Panc1 (cell line): ENCODE data around the gene TEX35. TPM values are rescaled to one million over a fixed set of nuclear protein-coding genes. Genes with fewer than 3 reads are reported as not detected.

Experiments
- ATAC-seq: fragments of 200-7000 bp; cut with Tn5 transposase; 2 replicates; pipeline ENCODE4 v1.9.1; 2020; ENCODE audit warnings: mild to moderate bottlenecking, moderate library complexity
- BruUV-seq: library from RNA; stranded (reverse); fragments of 400-500 nt; replicated peaks from 2 replicates; lab custom pipeline; 2021; lab: Mats Ljungman, UMichigan
- CTCF ChIA-PET: fragments of 300-600 bp; sonication (Branson Sonifier 250); formaldehyde crosslinking; loops from one replicate; lab custom pipeline; 2022; ENCODE audit warnings: antibody characterized with exemption; lab: Charles Lee
- POLR2A ChIA-PET: fragments of 300-600 bp; sonication (Branson Sonifier 250); formaldehyde crosslinking; loops from one replicate; lab custom pipeline; 2022; ENCODE audit warnings: antibody characterized with exemption; lab: Charles Lee
- DNase-seq: peaks from one replicate; pipeline ENCODE4 v3.0.0-alpha.2; 2010; ENCODE audit warnings: low read depth, low spot score
- H3K27ac ChIP-seq: 2 replicates; pipeline ENCODE4 v1.5.1; 2011; ENCODE audit warnings: mild to moderate bottlenecking, low read length, inconsistent platforms
- H3K27me3 ChIP-seq: fragments of 200-500 bp; sonication (Bioruptor generic); 2 replicates; pipeline ENCODE4 v1.6.0; 2014; ENCODE audit warnings: low read length, inconsistent platforms; ENCODE audit not compliant: control insufficient read depth, insufficient read depth
- H3K36me3 ChIP-seq: fragments of 200-500 bp; sonication (Bioruptor generic); 2 replicates; pipeline ENCODE4 v1.5.1; 2014; ENCODE audit warnings: inconsistent platforms, mild to moderate bottlenecking, low read length, moderate library complexity; ENCODE audit not compliant: control insufficient read depth, insufficient read depth
- H3K4me1 ChIP-seq: 2 replicates; pipeline ENCODE4 v1.5.1; 2011; ENCODE audit warnings: inconsistent platforms, mild to moderate bottlenecking, low read length, moderate library complexity; ENCODE audit not compliant: control insufficient read depth, insufficient read depth
- H3K4me3 ChIP-seq, 2 experiments: 2 replicates each; pipeline ENCODE4 v1.5.1; 2011 to 2012; ENCODE audit warnings: low read depth in 2 of 2, low read length in 2 of 2, mild to moderate bottlenecking in 2 of 2, inconsistent platforms in 1 of 2, moderate library complexity in 1 of 2
- H3K9me3 ChIP-seq: fragments of 200-500 bp; sonication (Bioruptor generic); 2 replicates; pipeline ENCODE4 v1.5.1; 2014; ENCODE audit warnings: low read depth, mild to moderate bottlenecking, inconsistent platforms, low read length, moderate library complexity; ENCODE audit not compliant: control insufficient read depth, insufficient read depth
- CTCF ChIP-seq: fragments of 450-650 bp; IDR thresholded peaks from 2 replicates; pipeline ENCODE4 v1.5.1; 2017; ENCODE audit warnings: mild to moderate bottlenecking
- POLR2AphosphoS5 ChIP-seq: IDR thresholded peaks from 2 replicates; pipeline ENCODE4 v1.6.1; 2012; ENCODE audit warnings: mild to moderate bottlenecking, low read depth, low read length, moderate library complexity
- REST ChIP-seq, 2 experiments: IDR thresholded peaks; 2 replicates each; pipeline ENCODE4 v1.6.1; 2011 to 2012; ENCODE audit warnings: low read depth in 2 of 2, control low read depth in 1 of 2, low read length in 1 of 2, mild to moderate bottlenecking in 1 of 2, moderate library complexity in 1 of 2; ENCODE audit not compliant: insufficient read depth in 1 of 2
- SIN3A ChIP-seq: IDR thresholded peaks from 2 replicates; pipeline ENCODE4 v1.6.1; 2012; ENCODE audit warnings: low read depth, mild to moderate bottlenecking, low read length, moderate library complexity, borderline replicate concordance; ENCODE audit not compliant: insufficient read depth
- TCF7L2 ChIP-seq: IDR thresholded peaks from 2 replicates; pipeline ENCODE4 v1.6.1; 2011; ENCODE audit warnings: mild to moderate bottlenecking, low read depth, low read length, inconsistent platforms
- in situ Hi-C: cut with HindIII; loops from 2 replicates; pipeline ENCODE4 v1.10.0; 2016; ENCODE audit warnings: low sequenced_read_pairs, low pct_unique_long_range_greater_than_20kb
- intact Hi-C: fragments of 100-400 bp; cut with micrococcal nuclease; formaldehyde crosslinking; loops from one replicate; pipeline ENCODE4 v1.10.0; 2022; ENCODE audit not compliant: unreplicated experiment
- total RNA-seq: library from RNA; stranded (reverse); gene quantifications from one replicate; pipeline ENCODE4 v1.2.1, GENCODE V29; 2021; ENCODE audit not compliant: unreplicated experiment

TEX35 gene
- total RNA-seq, 1 experiment from 2014 or later, result not detected

GRCh38 chr1:178467837-178468236 is 45.1 kb upstream of the TEX35 start:
- intact Hi-C loops (no loop called here), in situ Hi-C loops (no loop called here)
- TF ChIP-seq CTCF (no peak), SIN3A (no peak), POLR2AphosphoS5 (no peak), TCF7L2 (no peak), REST (IDR thresholded peaks at IDR 0.05; ENCODE audit: insufficient read depth in 1 of 2, low read depth in 2 of 2, low read length in 1 of 2) (no peak)
- ATAC-seq, result no peak
- peaks cover 7% of the 10 kb centered on the region for H3K36me3 ChIP-seq
- H3K4me3 ChIP-seq, result no peak overlapping the region
- H3K27me3 ChIP-seq, result no peaks in the 10 kb centered on the region
- no TSS peak for BruUV-seq
- ChIA-PET CTCF (no interaction called here), POLR2A (no interaction called here)
- no peak for DNase-seq
- H3K4me1 ChIP-seq, result no peaks in the 10 kb centered on the region
- H3K27ac ChIP-seq, result no peak overlapping the region
- no peaks in the 10 kb centered on the region for H3K9me3 ChIP-seq

GRCh38 chr1:178470411-178470960 is 42.4 kb upstream of the TEX35 start:
- no peak for TF ChIP-seq TCF7L2
- no peaks in the 10 kb centered on the region for H3K4me1 ChIP-seq
- no TSS peak for BruUV-seq
- DNase-seq (no peak), ATAC-seq (peak; percentile 42; the same call in 1 of the 2 replicates)
- in situ Hi-C loops, result no loop called here
- intact Hi-C loops, result no loop called here
- no peak overlapping the region for H3K27ac ChIP-seq
- no peaks in the 10 kb centered on the region for H3K27me3 ChIP-seq
- no peak overlapping the region for H3K4me3 ChIP-seq
- H3K9me3 ChIP-seq, result no peaks in the 10 kb centered on the region
- POLR2A ChIA-PET, result no interaction called here
- H3K36me3 ChIP-seq, result peaks cover 7% of the 10 kb centered on the region
- CTCF ChIA-PET, result no interaction called here

GRCh38 chr1:178472531-178472930 is 40.4 kb upstream of the TEX35 start:
- H3K36me3 ChIP-seq, result peaks cover 2% of the 10 kb centered on the region; the same call in 1 of the 2 replicates
- in situ Hi-C loops (no loop called here), intact Hi-C loops (no loop called here)
- ATAC-seq, result no peak
- ChIA-PET POLR2A (no interaction called here), CTCF (no interaction called here)
- H3K4me3 ChIP-seq, result no peak overlapping the region
- no peak for DNase-seq
- H3K9me3 ChIP-seq, result no peaks in the 10 kb centered on the region
- no peaks in the 10 kb centered on the region for H3K27me3 ChIP-seq
- H3K4me1 ChIP-seq, result no peaks in the 10 kb centered on the region
- no TSS peak for BruUV-seq
- no peak overlapping the region for H3K27ac ChIP-seq
- no peak for TF ChIP-seq TCF7L2
- TF ChIP-seq CTCF, result no peak
- TF ChIP-seq SIN3A, result no peak
- TF ChIP-seq POLR2AphosphoS5, result no peak
- TF ChIP-seq REST (IDR thresholded peaks at IDR 0.05; ENCODE audit: insufficient read depth in 1 of 2, low read depth in 2 of 2, low read length in 1 of 2), result no peak
